Lung microvascular endothelial cell (primary cell): Measurements from ENCODE around the gene SMIM14. TPM values are rescaled to one million over a fixed set of nuclear protein-coding genes. Genes with fewer than 3 reads are reported as not detected.
"Not testable (repeated sequence)": the region's sequence is repeated elsewhere in the genome, so short reads cannot be mapped to it uniquely, and the experiment has no call there.

Experiments used
- DNase-seq, 2 donors: peaks; one replicate each; pipeline versions ENCODE4 v3.0.0 to v3.0.0-alpha.2; 2010; ENCODE audit warnings: low read depth in 2 of 2
- total RNA-seq: library from RNA; depleted of rRNA; stranded (reverse); fragments of >200 nt; gene quantifications from 2 replicates; pipeline ENCODE4 v1.2.1, GENCODE V29; 2014

SMIM14 gene
- total RNA-seq = 12.6 and 17.7 TPM in 2 replicates

GRCh38 chr4:39638354-39639239 lies at the start of gene SMIM14:
SMIM14 (minus strand) TSS chr4:39638865; CDS start chr4:39605145, 33,720 bp downstream.
- peak; percentile 98 to 99 for DNase-seq

- DNase-seq = no peak
These were observed 48.3 kb upstream of the SMIM14 start for GRCh38 chr4:39687014-39687413.

GRCh38 chr4:39685990-39686389 lies 47.3 kb upstream of the SMIM14 start:
- DNase-seq = no peak

GRCh38 chr4:39682138-39682537 lies 43.5 kb upstream of the SMIM14 start:
- no peak for DNase-seq

- not testable (repeated sequence) for DNase-seq
These were observed 42.3 kb upstream of the SMIM14 start for GRCh38 chr4:39681003-39681402.

- not testable (repeated sequence) for DNase-seq
These were observed 37.0 kb upstream of the SMIM14 start for GRCh38 chr4:39675681-39676080.

GRCh38 chr4:39670296-39670695 lies 31.6 kb upstream of the SMIM14 start:
- DNase-seq = not testable (repeated sequence)

GRCh38 chr4:39668887-39669286 lies 30.2 kb upstream of the SMIM14 start:
- DNase-seq = no peak

- DNase-seq = no peak
These were observed 29.0 kb upstream of the SMIM14 start for GRCh38 chr4:39667706-39668105.

GRCh38 chr4:39664828-39665731 lies 26.4 kb upstream of the SMIM14 start:
- DNase-seq = peak; percentile 16 to 35

GRCh38 chr4:39662683-39663082 lies 24.0 kb upstream of the SMIM14 start:
- no peak for DNase-seq

GRCh38 chr4:39660757-39661156 lies 22.1 kb upstream of the SMIM14 start:
- no peak for DNase-seq

- no peak for DNase-seq
These were observed 21.4 kb upstream of the SMIM14 start for GRCh38 chr4:39660045-39660444.

- no peak for DNase-seq
These were observed 20.1 kb upstream of the SMIM14 start for GRCh38 chr4:39658756-39659155.

- DNase-seq = no peak
These were observed 18.8 kb upstream of the SMIM14 start for GRCh38 chr4:39657465-39657864.

- DNase-seq = not testable (repeated sequence)
These were observed 18.0 kb upstream of the SMIM14 start for GRCh38 chr4:39656638-39657037.

- DNase-seq = no peak
These were observed 17.2 kb upstream of the SMIM14 start for GRCh38 chr4:39655876-39656275.

GRCh38 chr4:39655211-39655610 lies 16.5 kb upstream of the SMIM14 start:
- no peak for DNase-seq

- not testable (repeated sequence) for DNase-seq
These were observed 12.9 kb upstream of the SMIM14 start for GRCh38 chr4:39651586-39651985.

GRCh38 chr4:39649639-39650265 lies 11.1 kb upstream of the SMIM14 start:
- DNase-seq = no peak

- no peak for DNase-seq
These were observed 10.3 kb upstream of the SMIM14 start for GRCh38 chr4:39648827-39649558.
